GM12892 (cell line): ENCODE data around the gene TSC22D1.

ENCODE experiments used
- POLR2A ChIP-seq: IDR thresholded peaks from 2 replicates; pipeline ENCODE4 v1.6.1; 2011; ENCODE audit warnings: low read depth, low read length, control low read depth
- POLR2AphosphoS5 ChIP-seq: IDR thresholded peaks from 2 replicates; pipeline ENCODE4 v1.6.1; 2011; ENCODE audit warnings: low read depth, low read length, control low read depth

DNA sequence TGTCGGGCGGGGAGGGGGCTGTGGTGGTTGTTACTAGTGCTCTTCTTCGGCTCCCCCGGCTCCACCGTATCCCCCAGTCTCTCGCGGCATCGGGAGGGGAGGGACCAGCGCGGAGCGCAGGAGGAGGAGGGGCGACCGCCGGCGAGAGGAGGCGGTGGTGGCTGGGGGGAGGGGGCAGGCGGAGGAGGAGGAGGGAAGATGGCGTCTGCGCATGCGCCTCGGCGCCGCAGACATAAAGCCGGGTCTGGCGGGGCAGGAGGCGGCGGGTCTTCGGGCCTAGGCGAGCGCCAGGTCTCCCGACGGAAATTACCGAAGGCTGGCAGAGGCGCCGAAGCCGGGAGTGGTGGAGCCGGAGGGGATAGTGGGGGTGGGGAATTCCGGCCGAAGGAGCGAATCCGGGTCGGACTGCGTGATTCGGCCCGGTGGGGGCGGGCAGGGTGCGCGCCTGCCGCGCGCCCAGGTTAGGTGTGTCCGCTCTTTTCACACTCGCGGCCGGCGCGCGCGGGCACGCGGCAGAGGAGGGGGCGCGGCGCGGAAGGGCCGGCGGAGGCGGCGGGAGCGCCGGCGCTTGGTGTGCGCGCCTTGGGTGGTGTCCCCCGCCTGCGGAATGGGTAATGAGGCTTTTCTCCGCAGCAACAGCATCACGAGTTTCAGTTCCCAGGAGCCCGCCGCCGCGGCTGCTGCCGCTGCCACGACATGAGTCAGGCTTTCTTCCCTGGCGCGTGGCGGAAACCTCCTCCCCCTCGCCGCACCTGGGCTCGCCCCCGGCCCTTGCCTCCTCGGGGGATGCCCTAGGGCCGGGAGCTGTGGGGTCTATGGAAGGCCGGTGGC lies 1.3 kb upstream of the TSC22D1 start:
- TF ChIP-seq POLR2AphosphoS5: no peak
- TF ChIP-seq POLR2A: no peak; the same call in 1 of the 2 replicates
